ENCODE data around the gene WBP2. TPM values are rescaled to one million over a fixed set of nuclear protein-coding genes. Genes with fewer than 3 reads are reported as not detected.

WBP2 gene
- polyA plus RNA-seq, 3 donors: 62.4 to 93.3 (median 67.9) TPM

GRCh38 chr17:75877752-75878173, 22.6 kb upstream of the WBP2 start:
- Mint-ChIP-seq H3K9me3 (peaks cover 0 to 14% (median 4%) of the 10 kb centered on the region in 7 donors), H3K36me3 (peaks cover 2 to 6% of the 10 kb centered on the region in 2 donors), H3K4me3 (peak overlapping the region; percentile 73 to 95), H3K4me1 (peaks cover 28% of the 10 kb centered on the region), H3K27me3 (ENCODE audit: low read depth in 3 of 3) (peaks cover 55 to 68% (median 55%) of the 10 kb centered on the region in 3 donors), H3K27ac (no peak overlapping the region)
- Histone ChIP-seq H3K4me2 (replicated peaks; ENCODE audit: extremely low read depth, low read length, poor library complexity, severe bottlenecking) (peak overlapping the region; percentile 80), H3K9me3 (replicated peaks in 1 of 2; ENCODE audit: control insufficient read depth in 1 of 2, insufficient read depth in 1 of 2, low read length in 2 of 2) (peaks cover 0 to 5% of the 10 kb centered on the region in 2 donors), H3K27ac (ENCODE audit: low read depth in 1 of 2, low read length in 2 of 2) (no peak overlapping the region), H3K9ac (ENCODE audit: insufficient read depth, low read length, poor library complexity, severe bottlenecking) (no peak overlapping the region), H3K79me2 (ENCODE audit: insufficient read depth, low read length) (no peaks in the 10 kb centered on the region), H3K36me3 (replicated peaks in 1 of 2; ENCODE audit: control insufficient read depth in 1 of 2, insufficient read depth in 2 of 2, low read length in 2 of 2) (no peaks in the 10 kb centered on the region), H3K4me3 (replicated peaks in 1 of 3; ENCODE audit: low read depth in 2 of 3, low read length in 3 of 3) (peak overlapping the region in 2 of 3 experiments; percentile 23 to 68), H3K27me3 (ENCODE audit: control insufficient read depth in 2 of 2, insufficient read depth in 2 of 2, low read length in 2 of 2) (peaks cover 16 to 48% of the 10 kb centered on the region in 2 donors), H3K4me1 (ENCODE audit: control insufficient read depth in 1 of 2, insufficient read depth in 2 of 2, low read length in 2 of 2) (peaks cover 27 to 38% of the 10 kb centered on the region in 2 donors), H2AFZ (ENCODE audit: insufficient read depth, low read depth, low read length, poor library complexity, severe bottlenecking) (peak overlapping the region; percentile 76), H4K20me1 (ENCODE audit: insufficient read depth, low read length) (no peaks in the 10 kb centered on the region)
- intact Hi-C loops (cut with micrococcal nuclease): no loop called here
- peak; percentile 72 for TF ChIP-seq CTCF (IDR thresholded peaks at IDR 0.05)
- DNase-seq: peak; percentile 56 to 67 (median 62)
- under 1% methylated on average over 56 of the region's 56 CpGs for WGBS (ENCODE audit: insufficient coverage)

GRCh38 chr17:75876938-75877751, 22.0 kb upstream of the WBP2 start:
- H3K4me1 ChIP-seq (ENCODE audit: control insufficient read depth in 1 of 2, insufficient read depth in 2 of 2, low read length in 2 of 2): peaks cover 27 to 38% of the 10 kb centered on the region in 2 donors
- peaks cover 16 to 48% of the 10 kb centered on the region in 2 donors for H3K27me3 ChIP-seq (ENCODE audit: control insufficient read depth in 2 of 2, insufficient read depth in 2 of 2, low read length in 2 of 2)
- peak in 1 of 3 donors; percentile 56 for DNase-seq
- intact Hi-C loops (cut with micrococcal nuclease): no loop called here
- peak overlapping the region in 2 of 7 donors; percentile 40 to 60 for H3K27ac Mint-ChIP-seq
- peak overlapping the region; percentile 80 for H3K4me2 ChIP-seq (replicated peaks; ENCODE audit: extremely low read depth, low read length, poor library complexity, severe bottlenecking)
- TF ChIP-seq CTCF (IDR thresholded peaks at IDR 0.05): no peak
- no peaks in the 10 kb centered on the region for H3K79me2 ChIP-seq (ENCODE audit: insufficient read depth, low read length)
- H4K20me1 ChIP-seq (ENCODE audit: insufficient read depth, low read length): no peaks in the 10 kb centered on the region
- H3K36me3 ChIP-seq (replicated peaks in 1 of 2; ENCODE audit: control insufficient read depth in 1 of 2, insufficient read depth in 2 of 2, low read length in 2 of 2): no peaks in the 10 kb centered on the region
- H3K4me1 Mint-ChIP-seq: peaks cover 28% of the 10 kb centered on the region
- peak overlapping the region; percentile 73 to 95 for H3K4me3 Mint-ChIP-seq
- H3K4me3 ChIP-seq (replicated peaks in 1 of 3; ENCODE audit: low read depth in 2 of 3, low read length in 3 of 3): peak overlapping the region; percentile 8 to 68 (median 23)
- H3K9me3 ChIP-seq (replicated peaks in 1 of 2; ENCODE audit: control insufficient read depth in 1 of 2, insufficient read depth in 1 of 2, low read length in 2 of 2): peaks cover 0 to 5% of the 10 kb centered on the region in 2 donors
- H3K9ac ChIP-seq (ENCODE audit: insufficient read depth, low read length, poor library complexity, severe bottlenecking): no peak overlapping the region
- H3K27me3 Mint-ChIP-seq (ENCODE audit: low read depth in 3 of 3): peaks cover 51 to 66% (median 55%) of the 10 kb centered on the region in 3 donors
- peaks cover 0 to 14% (median 4%) of the 10 kb centered on the region in 7 donors for H3K9me3 Mint-ChIP-seq
- H2AFZ ChIP-seq (ENCODE audit: insufficient read depth, low read depth, low read length, poor library complexity, severe bottlenecking): peak overlapping the region; percentile 76
- H3K27ac ChIP-seq (ENCODE audit: low read depth in 1 of 2, low read length in 2 of 2): no peak overlapping the region
- WGBS (ENCODE audit: insufficient coverage): 10% methylated on average over 37 of the region's 41 CpGs
- peaks cover 2 to 6% of the 10 kb centered on the region in 2 donors for H3K36me3 Mint-ChIP-seq

Data from CD14-positive monocyte (primary cell).